Smooth muscle cell of the brain vasculature (primary cell): ENCODE results near the gene GALNTL6.

ENCODE experiments used
- DNase-seq: peaks from one replicate; pipeline ENCODE4 v3.0.0-alpha.2; 2012; ENCODE audit warnings: low read depth, low spot score

Gene GALNTL6

DNA sequence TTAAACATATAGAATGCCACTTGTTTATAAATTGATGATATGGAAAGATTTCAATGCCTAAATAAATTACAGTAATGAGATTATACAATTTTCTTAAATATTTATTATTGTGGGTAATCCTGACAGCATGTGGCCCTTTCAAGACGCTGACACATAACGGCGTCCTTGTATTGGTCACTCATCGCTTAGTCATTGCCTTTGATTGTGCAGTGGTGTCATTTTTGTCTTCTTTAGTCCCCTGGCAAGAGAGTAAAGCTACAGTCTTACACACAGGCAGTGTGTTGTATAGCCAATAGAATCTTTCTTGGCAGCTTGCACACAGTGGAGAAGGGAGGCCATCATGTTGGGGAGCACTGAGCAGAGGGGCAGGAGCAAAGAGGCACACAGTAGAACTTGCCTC, 993.6 kb downstream of the GALNTL6 start:
- DNase-seq: no peak

DNA sequence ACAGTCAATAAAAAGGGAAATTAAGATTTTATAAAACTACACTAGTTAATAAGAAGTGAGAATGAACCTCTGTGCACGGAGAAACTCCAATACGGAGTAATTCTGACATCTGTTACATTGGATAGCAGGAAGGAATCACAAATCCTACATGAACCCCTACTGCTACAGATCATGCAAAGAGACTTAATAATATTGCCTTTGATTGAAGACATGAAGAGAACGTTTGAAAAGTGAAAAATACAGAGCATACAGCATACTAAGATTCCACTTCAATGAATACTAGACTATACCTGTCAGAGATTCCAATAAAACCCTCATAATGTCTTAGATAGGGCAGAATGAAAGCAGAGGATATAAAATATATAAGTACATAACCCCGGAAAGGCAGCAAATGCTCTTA, 995.0 kb downstream of the GALNTL6 start:
- DNase-seq: no peak

DNA sequence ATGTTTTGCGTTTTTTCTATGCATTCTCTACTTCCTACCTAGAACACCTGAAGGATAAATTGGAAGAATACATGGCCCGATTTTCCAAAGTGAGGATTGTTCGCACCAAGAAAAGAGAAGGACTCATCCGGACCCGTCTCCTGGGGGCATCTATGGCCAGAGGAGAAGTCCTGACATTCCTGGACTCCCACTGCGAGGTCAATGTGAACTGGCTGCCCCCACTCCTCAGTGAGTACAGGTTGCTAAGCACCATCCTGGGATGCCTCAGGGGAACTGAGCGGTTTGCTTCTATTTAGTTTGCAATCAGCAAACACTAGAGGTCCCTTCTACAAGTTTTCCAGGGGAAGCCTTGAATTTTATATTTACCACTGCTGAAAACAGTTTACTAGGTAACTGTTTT, 996.1 kb downstream of the GALNTL6 start:
- DNase-seq: no peak

DNA sequence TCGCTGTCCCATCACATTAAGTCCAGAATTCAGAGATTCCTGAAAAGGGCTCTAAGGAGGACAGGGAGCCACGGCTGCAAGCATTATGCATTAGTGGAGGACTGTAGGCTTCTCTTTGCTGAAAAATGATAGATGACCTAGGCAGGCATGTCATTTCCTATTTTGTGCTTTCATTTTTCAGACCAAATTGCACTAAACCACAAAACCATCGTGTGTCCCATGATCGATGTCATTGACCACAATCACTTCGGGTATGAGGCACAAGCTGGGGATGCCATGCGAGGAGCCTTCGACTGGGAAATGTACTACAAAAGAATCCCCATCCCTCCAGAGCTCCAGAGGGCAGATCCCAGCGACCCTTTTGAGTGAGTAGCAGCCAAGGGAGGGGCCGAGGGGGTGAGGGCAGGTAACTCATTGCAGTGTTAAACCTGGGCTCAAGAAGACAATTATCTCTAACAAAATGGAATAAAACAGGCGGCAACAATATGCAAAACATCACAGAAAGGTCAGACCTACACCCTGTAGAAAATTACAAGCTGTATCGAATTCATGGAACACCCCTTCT, 1000.2 kb downstream of the GALNTL6 start:
- DNase-seq: no peak

DNA sequence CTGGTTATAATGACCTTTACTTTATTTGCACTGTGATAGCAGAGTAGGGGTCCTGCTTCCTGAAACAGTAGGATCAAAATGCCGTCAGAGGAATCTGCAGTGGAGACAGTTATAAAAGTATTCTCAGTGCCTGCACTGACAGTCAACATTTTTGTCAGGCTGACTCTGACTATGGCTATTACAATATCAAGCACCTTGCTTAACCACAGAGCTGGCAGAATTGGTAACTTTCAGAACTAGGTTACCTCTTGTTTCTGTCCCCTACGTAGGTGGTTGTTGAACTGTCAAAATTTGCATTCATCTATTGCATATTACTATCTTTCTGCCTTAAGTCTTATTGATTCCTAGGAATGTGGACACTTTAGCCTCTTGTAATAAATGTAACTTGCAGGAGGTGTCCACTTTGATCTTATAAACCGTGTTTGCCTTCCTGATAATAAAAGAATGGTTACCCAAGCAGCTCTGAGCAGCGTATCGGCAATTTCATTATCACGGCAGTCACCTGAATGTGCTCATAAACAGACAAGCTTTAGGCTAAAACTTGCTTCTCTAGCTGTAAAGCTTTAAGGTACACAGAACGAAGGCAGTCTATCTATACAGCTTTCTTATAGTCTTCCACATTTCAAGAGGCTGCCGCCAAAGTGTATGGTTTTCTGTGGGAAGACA, 1002.4 kb downstream of the GALNTL6 start:
- no peak for DNase-seq

DNA sequence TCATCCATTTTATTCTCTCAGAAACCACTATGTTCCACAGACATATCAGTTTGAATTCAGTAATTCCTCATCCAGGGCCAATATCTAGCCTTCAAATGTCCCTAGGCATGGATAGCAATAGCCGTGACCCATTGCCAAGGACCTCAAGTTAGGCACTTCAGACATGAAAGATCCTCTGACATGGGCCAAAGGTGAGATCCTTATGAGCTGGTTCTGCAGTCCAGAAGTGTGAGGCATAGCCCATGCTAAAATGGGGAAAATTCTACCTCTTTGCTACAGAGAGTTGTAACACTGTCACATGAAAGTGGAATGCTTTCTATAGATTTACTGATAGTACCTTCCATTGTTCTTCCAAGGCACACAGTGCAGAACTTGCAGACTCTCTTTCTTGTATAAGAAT, 1005.7 kb downstream of the GALNTL6 start:
- DNase-seq: no peak

DNA sequence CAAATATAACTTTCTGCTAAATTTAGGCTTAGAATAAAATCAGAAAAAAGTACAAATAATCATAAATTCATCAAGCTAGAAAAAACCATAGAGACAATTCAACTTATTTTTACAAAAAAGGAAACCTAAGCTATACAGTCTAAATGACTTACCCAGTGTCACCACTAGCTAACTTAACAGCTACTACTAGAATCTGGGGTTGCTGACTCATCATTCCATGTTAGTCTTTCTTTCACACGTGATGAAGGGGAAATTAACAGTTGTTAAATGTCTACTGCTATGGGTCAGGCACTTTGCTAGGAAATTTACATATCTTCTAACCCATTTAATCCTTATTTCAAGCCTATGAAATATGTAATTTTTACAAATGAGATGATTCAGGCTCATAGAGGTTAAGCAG, 1006.1 kb downstream of the GALNTL6 start:
- no peak for DNase-seq

DNA sequence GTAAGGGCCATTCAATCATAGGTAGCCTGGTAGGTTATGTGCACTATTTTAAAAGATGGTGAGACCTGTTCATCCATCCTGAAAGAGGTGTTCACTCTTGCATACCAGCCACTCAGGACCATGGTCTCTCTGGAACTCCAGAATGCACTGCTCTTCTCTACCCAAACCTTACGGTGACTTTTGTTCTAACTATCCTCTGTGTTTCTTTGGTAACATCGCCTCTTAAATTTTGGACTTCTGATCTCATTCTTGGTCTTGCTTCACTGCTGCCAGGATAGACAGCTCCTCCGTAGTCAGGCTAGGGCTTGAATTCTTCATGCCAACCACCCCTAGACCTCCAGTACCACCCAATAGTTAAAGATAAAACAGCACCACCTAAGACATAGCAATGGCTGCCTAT, 1009.1 kb downstream of the GALNTL6 start:
- DNase-seq: no peak

DNA sequence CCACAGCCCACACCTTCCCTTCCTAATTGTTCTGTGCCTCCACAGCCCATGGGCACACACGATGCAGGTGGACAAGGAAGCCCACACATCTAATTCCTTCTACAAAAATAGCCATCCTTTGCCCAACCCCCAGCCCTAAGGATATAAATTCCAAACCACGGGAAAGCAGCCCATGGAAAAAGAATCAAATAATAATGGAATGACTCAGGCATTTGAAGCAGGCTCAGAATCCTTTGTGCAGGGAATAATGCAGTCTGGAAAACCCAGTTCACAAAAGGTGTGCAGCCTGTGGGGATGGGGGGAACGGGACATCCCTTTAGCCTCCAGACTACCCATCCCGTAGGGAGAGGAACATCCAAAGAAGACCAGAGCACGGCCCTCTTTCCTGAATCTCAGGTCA, 1013.1 kb downstream of the GALNTL6 start:
- no peak for DNase-seq

DNA sequence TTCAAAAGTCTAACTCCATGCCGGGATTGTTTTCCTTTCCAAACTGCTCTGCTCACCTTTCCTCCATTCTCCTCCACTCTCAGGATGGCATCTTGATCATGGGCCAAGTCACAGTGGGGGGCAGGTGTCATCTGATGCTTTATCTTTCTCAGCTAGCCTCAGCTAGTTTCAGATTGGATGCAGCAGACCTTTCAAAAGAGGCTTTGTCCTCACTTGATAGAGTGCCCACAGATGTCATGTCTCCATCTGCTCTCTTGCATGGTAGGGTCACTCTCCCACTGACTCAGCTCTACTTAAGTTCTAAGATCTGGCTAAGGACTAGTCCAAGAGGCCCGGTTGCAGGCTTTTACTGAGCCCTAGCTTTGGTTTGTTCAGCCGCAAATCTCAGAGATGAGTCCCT, 1013.7 kb downstream of the GALNTL6 start:
- no peak for DNase-seq

DNA sequence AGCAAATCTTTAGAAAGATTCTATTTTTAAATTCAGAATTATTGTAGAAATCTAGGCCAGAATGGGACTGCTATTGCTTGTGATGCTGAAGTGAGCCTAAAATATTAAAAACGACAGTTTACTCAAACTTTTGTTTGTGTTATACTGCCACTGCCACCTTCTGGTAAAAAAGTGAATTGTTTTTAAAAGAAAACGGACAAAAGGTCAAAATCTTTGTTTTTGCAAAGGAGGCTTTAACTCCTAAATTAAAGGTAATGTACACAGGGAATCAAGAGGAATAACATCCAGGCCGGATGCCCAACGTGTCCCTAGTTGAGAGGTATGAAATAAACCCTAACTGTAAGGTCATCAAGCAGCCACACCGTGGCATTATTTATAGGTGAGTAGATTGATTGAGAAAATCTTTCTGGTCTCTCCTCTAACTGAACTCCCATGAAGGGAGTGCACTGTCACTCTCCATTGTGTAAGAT, 1017.1 kb downstream of the GALNTL6 start:
- DNase-seq: no peak

DNA sequence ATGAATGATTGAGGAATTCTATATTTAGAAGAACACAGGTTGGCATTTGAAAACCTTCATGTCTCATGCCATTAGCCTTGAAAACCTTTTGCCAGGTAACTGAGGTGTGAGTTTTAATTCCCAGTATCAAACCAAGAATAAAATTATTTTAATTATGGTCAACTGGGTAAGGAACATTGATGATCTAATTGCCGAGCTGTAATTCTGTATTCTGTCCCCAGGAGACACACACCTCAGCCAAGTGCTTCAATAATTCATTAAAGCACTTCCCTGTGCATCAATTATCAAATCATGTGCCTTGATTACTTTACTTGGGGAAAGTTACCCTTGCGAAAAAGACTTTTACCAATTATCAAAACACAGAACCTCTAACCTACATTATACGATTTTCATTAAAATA, 1023.5 kb downstream of the GALNTL6 start:
- no peak for DNase-seq

DNA sequence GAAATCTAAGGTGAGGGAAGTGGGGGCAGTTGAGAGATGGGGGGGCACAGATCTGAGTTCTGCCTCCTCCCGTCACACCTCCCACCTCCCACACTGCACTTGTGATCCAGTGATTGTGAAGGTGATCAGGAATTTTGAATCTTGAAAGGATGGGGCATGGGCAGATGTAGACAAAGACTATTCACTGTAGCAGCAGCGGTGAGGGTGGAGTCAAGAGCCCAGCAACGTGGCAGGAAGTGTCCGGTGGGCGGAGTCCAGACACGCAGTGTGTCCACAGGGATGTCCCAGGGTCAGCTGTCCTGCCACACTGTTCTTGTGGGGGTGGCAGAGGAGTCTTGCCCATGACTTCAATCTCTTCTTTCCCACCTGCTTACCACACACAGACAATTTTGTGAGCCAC, 1024.9 kb downstream of the GALNTL6 start:
- DNase-seq: no peak

DNA sequence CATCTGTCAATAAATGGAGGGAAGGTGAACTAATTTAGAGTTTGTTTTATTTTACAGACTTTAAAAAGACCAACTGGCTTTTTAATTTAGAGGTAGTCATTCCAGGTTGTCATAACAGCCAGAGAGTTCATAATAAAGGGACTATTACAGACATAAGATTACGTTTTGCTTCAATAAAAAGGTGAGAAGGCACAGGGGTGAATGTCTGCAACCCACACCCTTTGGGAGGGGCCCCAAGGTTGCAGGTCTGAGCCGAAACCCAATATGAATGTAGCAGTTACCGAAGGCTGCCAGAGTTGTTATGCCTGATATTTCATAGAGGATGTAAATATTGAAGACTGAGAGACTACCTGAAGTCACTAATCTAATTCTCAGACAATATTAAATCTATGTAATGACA, 1025.7 kb downstream of the GALNTL6 start:
- no peak for DNase-seq

DNA sequence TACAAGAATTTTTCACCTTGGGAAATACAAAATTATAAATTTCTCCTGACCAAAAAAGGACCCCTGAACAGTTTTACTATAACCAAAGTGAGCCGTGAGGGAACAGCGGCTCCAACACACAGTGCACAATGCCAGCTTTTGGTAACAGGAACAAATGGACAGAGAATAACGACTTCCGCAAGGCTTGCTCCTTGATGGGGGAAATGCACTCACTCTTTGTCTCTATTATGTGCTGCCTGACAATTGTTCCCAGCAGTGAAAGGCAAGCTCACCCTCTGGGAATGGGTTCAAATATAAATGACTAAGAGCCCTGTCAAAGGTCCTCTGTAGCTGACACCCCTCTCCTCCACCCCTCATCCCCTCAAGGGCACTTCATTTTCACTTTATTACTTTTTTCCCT, 1029.6 kb downstream of the GALNTL6 start:
- no peak for DNase-seq

DNA sequence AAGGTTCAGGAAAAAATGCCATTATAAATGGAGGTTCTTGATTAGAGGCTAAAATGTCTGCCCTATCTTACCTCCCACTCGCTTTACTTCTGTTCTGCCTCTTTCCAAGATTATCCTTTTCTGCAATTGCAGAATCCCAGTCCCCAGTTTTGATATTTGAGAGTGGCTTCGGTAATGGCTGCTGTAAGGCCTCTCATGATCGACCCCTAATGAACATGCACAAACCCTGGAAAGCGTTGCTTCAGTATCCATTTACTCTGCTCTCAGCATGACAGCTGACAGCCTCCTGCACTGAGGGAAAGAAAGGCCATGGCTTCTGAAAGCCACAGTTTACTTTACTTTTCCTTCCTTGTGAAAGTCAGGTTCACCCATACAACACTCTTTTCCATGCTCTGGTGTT, 1030.0 kb downstream of the GALNTL6 start:
- DNase-seq: no peak

DNA sequence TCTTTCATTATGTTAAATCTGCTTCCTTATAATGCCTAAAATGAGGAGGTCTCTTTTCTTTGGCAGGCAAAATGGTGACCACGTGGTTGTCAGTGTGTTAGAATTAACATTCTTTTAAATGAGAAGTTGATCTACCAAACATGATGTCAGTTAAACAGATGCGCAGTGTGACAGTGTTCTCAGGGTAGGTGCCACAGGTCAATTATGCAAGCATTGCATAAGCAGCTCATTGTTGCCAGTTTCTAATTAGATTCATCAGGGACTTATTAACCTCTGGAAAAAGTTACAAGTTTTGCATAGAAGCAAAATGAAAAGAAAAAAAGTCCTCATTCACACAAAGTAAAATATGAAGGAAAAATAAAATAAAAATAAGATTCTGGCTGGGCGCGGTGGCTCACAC, 1031.4 kb downstream of the GALNTL6 start:
- DNase-seq: no peak

DNA sequence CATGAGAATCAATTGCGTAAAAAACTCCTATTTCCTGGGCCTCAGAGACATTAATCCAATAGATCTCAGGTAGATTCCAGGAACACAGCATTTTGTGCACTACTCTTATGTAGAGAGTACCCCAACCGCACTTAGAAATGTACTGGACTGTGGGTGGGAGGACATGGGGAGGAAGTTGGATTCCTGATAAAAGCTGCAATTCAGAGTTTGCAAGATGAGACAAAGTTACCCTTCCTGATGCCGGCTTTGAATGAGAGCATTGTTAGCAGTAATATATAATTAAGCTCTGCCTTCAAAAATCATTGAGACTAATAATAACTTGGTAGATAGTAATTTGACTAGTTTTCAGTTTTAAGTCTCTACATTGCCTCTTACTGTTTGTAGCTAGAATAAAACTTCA, 1032.1 kb downstream of the GALNTL6 start:
- no peak for DNase-seq

DNA sequence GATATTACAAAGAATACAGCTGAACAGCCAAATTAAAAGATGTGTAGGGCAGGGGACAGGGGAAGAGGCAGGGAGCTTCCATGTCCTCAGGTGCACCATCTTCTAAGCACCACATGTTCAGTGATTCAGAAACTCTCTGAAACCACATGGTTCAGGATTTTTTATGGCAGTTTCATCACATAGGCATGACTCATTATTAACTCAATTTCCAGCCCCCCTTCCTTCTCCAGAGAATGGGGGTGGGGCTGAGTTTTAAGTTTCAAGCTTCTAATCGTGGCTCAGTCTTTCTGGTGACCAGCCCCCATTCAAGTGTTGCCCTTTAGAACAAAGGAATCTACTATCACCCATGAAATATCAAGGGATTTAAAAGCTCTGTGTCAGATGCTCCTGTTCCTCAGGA, 1037.6 kb downstream of the GALNTL6 start:
- DNase-seq: peak; percentile 39

DNA sequence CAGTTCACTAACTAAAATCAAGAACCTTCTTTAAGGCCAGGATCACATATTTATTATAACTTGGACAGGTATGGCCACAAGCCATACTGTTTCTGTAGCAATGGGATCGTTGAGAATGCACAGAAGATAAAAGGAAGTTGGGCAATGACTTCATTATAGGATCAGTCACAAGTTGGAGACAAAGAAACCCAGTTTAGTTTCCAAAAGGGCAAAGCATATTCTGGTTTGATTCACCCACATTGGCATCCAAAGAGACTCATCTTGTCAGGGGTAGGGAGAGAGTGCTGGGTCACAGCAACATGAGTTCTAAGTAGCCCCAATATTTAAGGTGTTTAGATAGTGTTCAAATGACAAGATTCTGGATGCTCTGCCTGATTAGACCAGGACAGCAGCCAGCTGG, 1038.3 kb downstream of the GALNTL6 start:
- no peak for DNase-seq

DNA sequence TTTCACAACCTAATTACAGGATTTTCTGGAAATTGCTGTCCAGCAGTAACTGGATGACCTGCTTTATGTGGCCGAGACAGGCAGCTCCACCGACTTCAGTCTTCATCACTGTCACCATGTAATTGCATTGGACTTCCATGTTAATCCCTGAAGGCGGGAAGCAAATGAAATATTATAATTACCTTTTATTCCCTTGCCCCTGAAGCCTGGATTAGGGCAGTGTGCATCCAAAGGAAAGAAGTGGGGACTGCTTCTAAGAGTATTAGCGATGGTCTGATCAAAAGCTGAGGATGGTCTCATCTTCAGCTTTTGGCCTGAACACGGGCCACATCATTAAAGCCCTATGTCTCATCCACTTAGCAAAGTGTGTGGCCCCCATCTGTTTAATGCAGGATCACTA, 1043.8 kb downstream of the GALNTL6 start:
- no peak for DNase-seq

DNA sequence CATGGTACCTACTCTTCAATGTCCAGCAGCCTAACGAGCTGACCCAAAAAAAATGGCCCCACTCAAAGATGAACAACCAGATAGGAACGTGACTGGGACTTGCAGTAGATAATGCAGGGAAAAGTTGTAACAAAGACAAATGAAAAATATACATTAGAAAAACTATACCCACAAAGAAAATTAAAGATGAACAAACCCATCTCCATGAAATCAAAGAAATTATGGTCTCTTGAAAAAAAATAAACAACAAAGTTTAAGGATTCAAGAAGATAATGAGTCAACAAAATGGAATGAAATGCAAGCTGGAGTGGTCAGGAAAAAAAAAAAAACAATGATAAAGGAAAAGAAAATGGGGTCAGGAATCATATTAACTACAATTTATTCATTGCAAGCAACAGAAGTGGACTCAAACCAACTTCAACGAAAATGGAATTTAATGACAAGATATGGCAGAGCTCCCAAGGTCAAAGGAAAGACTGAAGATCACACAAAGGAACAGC, 1045.6 kb downstream of the GALNTL6 start:
- no peak for DNase-seq

DNA sequence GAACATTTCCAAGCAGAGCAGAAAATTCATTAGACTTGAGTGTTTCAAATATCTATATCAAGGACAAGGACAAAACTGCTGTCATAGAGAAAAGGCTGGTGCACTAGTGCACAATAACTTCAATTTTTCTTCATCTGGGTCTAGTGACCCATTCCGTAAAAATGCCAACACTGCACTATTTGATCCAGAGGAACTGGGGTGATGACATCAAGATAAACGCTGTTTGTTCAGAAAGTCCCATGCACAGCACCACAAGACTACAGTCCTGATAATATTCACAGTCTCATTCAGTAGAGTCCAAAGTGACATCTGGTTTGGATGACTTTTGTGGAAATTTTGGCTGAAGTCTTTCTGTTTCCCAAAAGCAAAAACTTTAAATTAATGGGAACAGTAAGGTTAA, 1051.9 kb downstream of the GALNTL6 start:
- DNase-seq: no peak
